Rectal smooth muscle tissue (tissue), 1 donor: ENCODE results near the gene DDRGK1.

Experiments used
- H3K27ac ChIP-seq: one replicate; pipeline ENCODE4 v1.7.0; 2013; ENCODE audit warnings: low read depth, low read length, inconsistent platforms
- H3K27me3 ChIP-seq: one replicate; pipeline ENCODE4 v1.7.0; 2013; ENCODE audit warnings: low read length; ENCODE audit not compliant: control insufficient read depth, insufficient read depth
- H3K36me3 ChIP-seq: one replicate; pipeline ENCODE4 v1.7.0; 2013; ENCODE audit warnings: low read length; ENCODE audit not compliant: control insufficient read depth, insufficient read depth
- H3K4me1 ChIP-seq: one replicate; pipeline ENCODE4 v1.7.0; 2013; ENCODE audit warnings: low read length; ENCODE audit not compliant: control insufficient read depth, insufficient read depth
- H3K4me3 ChIP-seq: one replicate; pipeline ENCODE4 v1.7.0; 2013; ENCODE audit warnings: low read length
- H3K9ac ChIP-seq: one replicate; pipeline ENCODE4 v1.7.0; 2013; ENCODE audit warnings: low read length

Gene DDRGK1

GRCh38 chr20:3231889-3232588 lies 27.6 kb upstream of the DDRGK1 start:
- no peaks in the 10 kb centered on the region for H3K36me3 ChIP-seq
- H3K27me3 ChIP-seq: peaks cover 19% of the 10 kb centered on the region
- H3K4me1 ChIP-seq: no peaks in the 10 kb centered on the region
- H3K4me3 ChIP-seq: no peak overlapping the region
- no peak overlapping the region for H3K9ac ChIP-seq
- no peak overlapping the region for H3K27ac ChIP-seq

- no peak overlapping the region for H3K27ac ChIP-seq
- no peak overlapping the region for H3K4me3 ChIP-seq
- no peaks in the 10 kb centered on the region for H3K4me1 ChIP-seq
- H3K27me3 ChIP-seq: peaks cover 13% of the 10 kb centered on the region
- H3K9ac ChIP-seq: no peak overlapping the region
- no peaks in the 10 kb centered on the region for H3K36me3 ChIP-seq
These were observed 26.6 kb upstream of the DDRGK1 start for GRCh38 chr20:3231116-3231515.

- H3K4me3 ChIP-seq: no peak overlapping the region
- peaks cover 5% of the 10 kb centered on the region for H3K27me3 ChIP-seq
- H3K9ac ChIP-seq: no peak overlapping the region
- no peaks in the 10 kb centered on the region for H3K36me3 ChIP-seq
- no peak overlapping the region for H3K27ac ChIP-seq
- H3K4me1 ChIP-seq: no peaks in the 10 kb centered on the region
These were observed 25.3 kb upstream of the DDRGK1 start for GRCh38 chr20:3229798-3230197.

GRCh38 chr20:3229158-3229557 lies 24.7 kb upstream of the DDRGK1 start:
- Histone ChIP-seq H3K9ac (no peak overlapping the region), H3K4me3 (no peak overlapping the region), H3K36me3 (no peaks in the 10 kb centered on the region), H3K27me3 (no peaks in the 10 kb centered on the region), H3K4me1 (no peaks in the 10 kb centered on the region), H3K27ac (no peak overlapping the region)

- Histone ChIP-seq H3K9ac (no peak overlapping the region), H3K27me3 (no peaks in the 10 kb centered on the region), H3K4me3 (no peak overlapping the region), H3K36me3 (no peaks in the 10 kb centered on the region), H3K4me1 (no peaks in the 10 kb centered on the region), H3K27ac (no peak overlapping the region)
These were observed 24.2 kb upstream of the DDRGK1 start for GRCh38 chr20:3228750-3229032.

- Histone ChIP-seq H3K4me1 (no peaks in the 10 kb centered on the region), H3K27me3 (no peaks in the 10 kb centered on the region), H3K27ac (no peak overlapping the region), H3K4me3 (no peak overlapping the region), H3K9ac (no peak overlapping the region), H3K36me3 (peaks cover 2% of the 10 kb centered on the region)
These were observed 23.7 kb upstream of the DDRGK1 start for GRCh38 chr20:3227936-3228749.

- Histone ChIP-seq H3K4me3 (no peak overlapping the region), H3K9ac (no peak overlapping the region), H3K27ac (no peak overlapping the region), H3K4me1 (no peaks in the 10 kb centered on the region), H3K36me3 (peaks cover 5% of the 10 kb centered on the region), H3K27me3 (no peaks in the 10 kb centered on the region)
These were observed 23.0 kb upstream of the DDRGK1 start for GRCh38 chr20:3227506-3227905.

GRCh38 chr20:3226864-3227263 lies 22.4 kb upstream of the DDRGK1 start:
- Histone ChIP-seq H3K4me1 (no peaks in the 10 kb centered on the region), H3K9ac (no peak overlapping the region), H3K27me3 (no peaks in the 10 kb centered on the region), H3K4me3 (no peak overlapping the region), H3K36me3 (peaks cover 5% of the 10 kb centered on the region), H3K27ac (no peak overlapping the region)

- no peak overlapping the region for H3K9ac ChIP-seq
- H3K4me1 ChIP-seq: no peaks in the 10 kb centered on the region
- no peak overlapping the region for H3K27ac ChIP-seq
- H3K4me3 ChIP-seq: no peak overlapping the region
- peaks cover 5% of the 10 kb centered on the region for H3K36me3 ChIP-seq
- no peaks in the 10 kb centered on the region for H3K27me3 ChIP-seq
These were observed 21.6 kb upstream of the DDRGK1 start for GRCh38 chr20:3226093-3226492.

GRCh38 chr20:3224681-3225421 lies 20.4 kb upstream of the DDRGK1 start:
- Histone ChIP-seq H3K4me3 (no peak overlapping the region), H3K4me1 (no peaks in the 10 kb centered on the region), H3K36me3 (peaks cover 5% of the 10 kb centered on the region), H3K27me3 (no peaks in the 10 kb centered on the region), H3K9ac (no peak overlapping the region), H3K27ac (no peak overlapping the region)

- Histone ChIP-seq H3K36me3 (peaks cover 5% of the 10 kb centered on the region), H3K27me3 (no peaks in the 10 kb centered on the region), H3K4me3 (no peak overlapping the region), H3K4me1 (no peaks in the 10 kb centered on the region), H3K9ac (no peak overlapping the region), H3K27ac (no peak overlapping the region)
These were observed 19.7 kb upstream of the DDRGK1 start for GRCh38 chr20:3223994-3224680.

GRCh38 chr20:3223651-3223993 lies 19.1 kb upstream of the DDRGK1 start:
- H3K4me3 ChIP-seq: no peak overlapping the region
- H3K4me1 ChIP-seq: no peaks in the 10 kb centered on the region
- no peak overlapping the region for H3K9ac ChIP-seq
- peaks cover 5% of the 10 kb centered on the region for H3K36me3 ChIP-seq
- no peaks in the 10 kb centered on the region for H3K27me3 ChIP-seq
- H3K27ac ChIP-seq: no peak overlapping the region
